Measurements from ENCODE around the gene INPP5D. TPM values are rescaled to one million over a fixed set of nuclear protein-coding genes. Genes with fewer than 3 reads are reported as not detected.
"Not testable (repeated sequence)": the region's sequence is repeated elsewhere in the genome, so short reads cannot be mapped to it uniquely, and the experiment has no call there.

Gene INPP5D
- total and polyA plus RNA-seq, 2 donors, result 26.6 to 42.0 TPM

- no peak overlapping the region for H3K27ac ChIP-seq (ENCODE audit: low read depth in 1 of 2, low read length in 1 of 2)
Observed at GRCh38 chr2:233063976-233064411, 3.9 kb downstream of the INPP5D start.

DNA sequence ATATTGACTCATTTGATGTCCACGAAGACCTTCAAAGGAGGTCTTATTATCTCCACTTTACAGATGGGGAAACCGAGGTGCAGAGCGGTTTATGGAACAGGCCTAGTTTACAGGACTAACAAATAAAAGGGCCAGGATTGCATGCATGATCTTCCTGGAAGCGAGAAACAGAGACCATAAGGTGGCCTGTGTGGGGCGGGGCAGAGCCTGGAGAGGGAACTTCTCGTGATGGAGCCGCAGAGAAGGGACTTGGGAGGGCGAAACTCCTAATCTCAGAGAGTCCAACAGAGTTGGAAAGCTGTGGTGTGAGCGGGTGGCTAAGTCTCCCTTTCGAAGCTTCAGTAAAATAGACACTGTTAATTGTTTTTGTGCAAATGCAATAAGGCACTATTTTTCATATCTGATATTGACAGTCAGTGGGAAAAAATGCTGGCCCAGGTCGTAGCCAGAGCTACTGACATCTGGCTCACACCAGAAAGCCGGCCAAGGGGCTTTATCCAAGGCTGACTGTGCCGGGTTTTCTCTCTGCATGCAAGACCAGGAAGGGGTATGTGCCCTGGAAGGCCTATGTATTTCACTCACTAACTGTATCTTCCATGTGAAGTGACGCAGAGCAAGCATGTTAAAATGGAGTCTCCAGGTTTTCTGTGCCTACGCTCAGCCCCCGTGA lies 4.5 kb downstream of the INPP5D start:
- DNase-seq (ENCODE audit: low read depth in 6 of 9, low spot score in 9 of 9), result no peak
- Histone ChIP-seq H3K36me3 (ENCODE audit: control insufficient read depth in 2 of 2, insufficient read depth in 2 of 2, low read length in 1 of 2) (peaks cover 21 to 38% of the 10 kb centered on the region in 2 donors), H3K27ac (ENCODE audit: low read depth in 1 of 2, low read length in 1 of 2) (no peak overlapping the region), H3K9me3 (ENCODE audit: control insufficient read depth in 2 of 2, insufficient read depth in 1 of 2, low read length in 1 of 2) (no peaks in the 10 kb centered on the region), H3K4me3 (ENCODE audit: low read length in 2 of 2) (no peak overlapping the region), H3K27me3 (ENCODE audit: control insufficient read depth in 2 of 2, insufficient read depth in 1 of 2, low read length in 1 of 2) (no peaks in the 10 kb centered on the region), H3K4me1 (ENCODE audit: control insufficient read depth in 2 of 2, insufficient read depth in 2 of 2, low read length in 2 of 2) (peaks cover 30 to 45% of the 10 kb centered on the region in 2 donors)
- 85% methylated on average over 16 of the region's 16 CpGs for WGBS

More at GRCh38 chr2:233063976-233064411, 3.9 kb downstream of the INPP5D start:
- no peak overlapping the region for H3K4me3 ChIP-seq (ENCODE audit: low read length in 2 of 2)
- peaks cover 21 to 38% of the 10 kb centered on the region in 2 donors for H3K36me3 ChIP-seq (ENCODE audit: control insufficient read depth in 2 of 2, insufficient read depth in 2 of 2, low read length in 1 of 2)
- H3K4me1 ChIP-seq (ENCODE audit: control insufficient read depth in 2 of 2, insufficient read depth in 2 of 2, low read length in 2 of 2), result peaks cover 34 to 52% of the 10 kb centered on the region in 2 donors
- no peak for DNase-seq (ENCODE audit: low read depth in 6 of 9, low spot score in 9 of 9)
- H3K27me3 ChIP-seq (ENCODE audit: control insufficient read depth in 2 of 2, insufficient read depth in 1 of 2, low read length in 1 of 2), result no peaks in the 10 kb centered on the region
- H3K9me3 ChIP-seq (ENCODE audit: control insufficient read depth in 2 of 2, insufficient read depth in 1 of 2, low read length in 1 of 2), result no peaks in the 10 kb centered on the region
- 71% methylated on average over 9 of the region's 9 CpGs for WGBS

DNA sequence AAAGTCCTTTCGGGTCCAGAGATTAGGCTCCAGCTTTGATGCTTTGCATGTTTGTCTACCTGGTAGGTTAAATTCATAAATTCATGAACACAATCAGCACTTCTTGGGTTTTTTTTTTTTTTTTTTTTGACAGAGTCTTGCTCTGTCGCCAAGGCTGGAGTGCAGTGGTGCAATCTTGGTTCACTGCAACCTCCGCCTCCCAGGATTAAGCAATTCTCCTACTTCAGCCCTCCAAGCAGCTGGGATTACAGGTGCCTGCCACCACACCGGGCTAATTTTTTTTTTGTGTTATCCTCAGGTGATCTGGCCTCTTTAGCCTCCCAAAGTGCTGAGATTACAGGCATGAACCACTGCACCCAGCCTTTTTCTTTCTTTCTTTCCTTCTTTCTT lies 5.1 kb downstream of the INPP5D start:
- H3K27ac ChIP-seq (ENCODE audit: low read depth in 1 of 2, low read length in 1 of 2); DNase-seq (ENCODE audit: low read depth in 6 of 9, low spot score in 9 of 9); H3K27me3 ChIP-seq (ENCODE audit: control insufficient read depth in 2 of 2, insufficient read depth in 1 of 2, low read length in 1 of 2); H3K4me3 ChIP-seq (ENCODE audit: low read length in 2 of 2); H3K9me3 ChIP-seq (ENCODE audit: control insufficient read depth in 2 of 2, insufficient read depth in 1 of 2, low read length in 1 of 2): not testable (repeated sequence)
- WGBS, result 94% methylated on average over 4 of the region's 4 CpGs
- H3K36me3 ChIP-seq (ENCODE audit: control insufficient read depth in 2 of 2, insufficient read depth in 2 of 2, low read length in 1 of 2), result peaks cover 21 to 38% of the 10 kb centered on the region in 2 donors
- peaks cover 26 to 42% of the 10 kb centered on the region in 2 donors for H3K4me1 ChIP-seq (ENCODE audit: control insufficient read depth in 2 of 2, insufficient read depth in 2 of 2, low read length in 2 of 2)

GRCh38 chr2:233065954-233066470 lies 5.9 kb downstream of the INPP5D start:
- H3K36me3 ChIP-seq (ENCODE audit: control insufficient read depth in 2 of 2, insufficient read depth in 2 of 2, low read length in 1 of 2), result peaks cover 21 to 38% of the 10 kb centered on the region in 2 donors
- no peak overlapping the region for H3K27ac ChIP-seq (ENCODE audit: low read depth in 1 of 2, low read length in 1 of 2)
- no peak for DNase-seq (ENCODE audit: low read depth in 6 of 9, low spot score in 9 of 9)
- peaks cover 26 to 39% of the 10 kb centered on the region in 2 donors for H3K4me1 ChIP-seq (ENCODE audit: control insufficient read depth in 2 of 2, insufficient read depth in 2 of 2, low read length in 2 of 2)
- no peak overlapping the region for H3K4me3 ChIP-seq (ENCODE audit: low read length in 2 of 2)
- no peaks in the 10 kb centered on the region for H3K27me3 ChIP-seq (ENCODE audit: control insufficient read depth in 2 of 2, insufficient read depth in 1 of 2, low read length in 1 of 2)
- 90% methylated on average over 9 of the region's 9 CpGs for WGBS
- H3K9me3 ChIP-seq (ENCODE audit: control insufficient read depth in 2 of 2, insufficient read depth in 1 of 2, low read length in 1 of 2), result peaks cover 0 to 6% of the 10 kb centered on the region in 2 donors

DNA sequence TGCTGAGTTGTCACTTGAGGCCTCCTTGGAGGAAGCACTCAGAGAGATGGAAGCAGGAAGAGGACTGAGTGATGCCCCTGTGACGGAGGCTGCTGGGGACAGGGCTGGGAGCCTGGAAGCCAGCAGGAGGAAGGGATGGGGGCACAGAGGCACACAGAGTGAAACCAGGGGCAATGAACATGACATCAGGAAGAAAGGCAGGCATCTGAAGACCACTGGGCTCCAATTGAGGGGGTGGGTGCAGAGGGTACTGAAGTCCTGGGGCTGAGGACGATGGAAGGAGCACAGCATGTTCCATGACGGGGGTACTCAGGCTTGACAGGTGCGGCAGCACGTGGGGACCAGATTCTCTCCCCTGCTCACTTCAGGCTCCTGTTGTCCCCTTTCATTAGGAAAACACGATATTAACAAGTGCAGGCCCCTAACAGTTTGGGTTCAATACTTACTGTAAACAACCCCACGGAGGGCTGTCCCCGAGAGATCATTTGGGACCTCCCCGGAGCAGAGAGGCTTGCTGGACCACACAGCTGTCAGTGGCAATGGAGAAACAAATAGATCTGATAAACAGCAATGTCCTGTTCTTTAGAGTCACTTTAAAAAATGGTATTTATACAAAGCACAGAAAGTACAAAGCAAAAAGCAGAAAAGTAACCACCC lies 8.7 kb downstream of the INPP5D start:
- 89% methylated on average over 9 of the region's 9 CpGs for WGBS
- Histone ChIP-seq H3K27me3 (ENCODE audit: control insufficient read depth in 2 of 2, insufficient read depth in 1 of 2, low read length in 1 of 2) (no peaks in the 10 kb centered on the region), H3K27ac (ENCODE audit: low read depth in 1 of 2, low read length in 1 of 2) (peak overlapping the region in 1 of 2 donors; percentile 31), H3K4me1 (ENCODE audit: control insufficient read depth in 2 of 2, insufficient read depth in 2 of 2, low read length in 2 of 2) (peaks cover 6 to 18% of the 10 kb centered on the region in 2 donors), H3K4me3 (ENCODE audit: low read length in 2 of 2) (no peak overlapping the region), H3K9me3 (ENCODE audit: control insufficient read depth in 2 of 2, insufficient read depth in 1 of 2, low read length in 1 of 2) (peaks cover 0 to 8% of the 10 kb centered on the region in 2 donors), H3K36me3 (ENCODE audit: control insufficient read depth in 2 of 2, insufficient read depth in 2 of 2, low read length in 1 of 2) (peaks cover 23 to 40% of the 10 kb centered on the region in 2 donors)
- DNase-seq (ENCODE audit: low read depth in 6 of 9, low spot score in 9 of 9), result no peak

DNA sequence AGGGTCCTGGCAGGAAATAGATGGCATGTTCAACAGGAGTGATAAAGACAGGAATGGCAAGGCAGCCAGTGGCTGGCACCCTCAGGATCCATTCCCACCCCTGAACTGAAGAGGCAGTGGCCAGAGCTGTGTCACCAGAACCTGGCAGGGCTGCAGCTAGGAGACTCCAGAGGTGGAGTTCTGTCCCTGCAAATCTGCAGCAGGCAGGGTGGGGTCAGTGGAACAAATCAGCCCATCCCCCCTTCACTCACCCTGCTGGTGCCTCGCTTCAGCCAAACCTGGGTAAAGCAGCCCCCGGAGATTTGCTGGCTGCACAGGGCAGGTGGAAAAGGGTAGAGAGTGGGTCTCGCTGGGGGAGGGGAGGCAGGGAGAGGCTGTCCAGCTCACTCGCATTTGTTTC lies 12.7 kb downstream of the INPP5D start:
- no peak for DNase-seq (ENCODE audit: low read depth in 6 of 9, low spot score in 9 of 9)
- 82% methylated on average over 4 of the region's 4 CpGs for WGBS
- H3K4me3 ChIP-seq (ENCODE audit: low read length in 2 of 2), result no peak overlapping the region
- H3K27ac ChIP-seq (ENCODE audit: low read depth in 1 of 2, low read length in 1 of 2), result no peak overlapping the region
- H3K9me3 ChIP-seq (ENCODE audit: control insufficient read depth in 2 of 2, insufficient read depth in 1 of 2, low read length in 1 of 2), result peaks cover 0 to 8% of the 10 kb centered on the region in 2 donors
- peaks cover 5 to 12% of the 10 kb centered on the region in 2 donors for H3K36me3 ChIP-seq (ENCODE audit: control insufficient read depth in 2 of 2, insufficient read depth in 2 of 2, low read length in 1 of 2)
- H3K4me1 ChIP-seq (ENCODE audit: control insufficient read depth in 2 of 2, insufficient read depth in 2 of 2, low read length in 2 of 2), result peaks cover 20 to 37% of the 10 kb centered on the region in 2 donors
- H3K27me3 ChIP-seq (ENCODE audit: control insufficient read depth in 2 of 2, insufficient read depth in 1 of 2, low read length in 1 of 2), result no peaks in the 10 kb centered on the region

- Histone ChIP-seq H3K27ac (ENCODE audit: low read depth in 1 of 2, low read length in 1 of 2) (no peak overlapping the region), H3K9me3 (ENCODE audit: control insufficient read depth in 2 of 2, insufficient read depth in 1 of 2, low read length in 1 of 2) (peaks cover 0 to 10% of the 10 kb centered on the region in 2 donors), H3K4me3 (ENCODE audit: low read length in 2 of 2) (no peak overlapping the region), H3K36me3 (ENCODE audit: control insufficient read depth in 2 of 2, insufficient read depth in 2 of 2, low read length in 1 of 2) (peaks cover 5 to 9% of the 10 kb centered on the region in 2 donors), H3K27me3 (ENCODE audit: control insufficient read depth in 2 of 2, insufficient read depth in 1 of 2, low read length in 1 of 2) (no peaks in the 10 kb centered on the region), H3K4me1 (ENCODE audit: control insufficient read depth in 2 of 2, insufficient read depth in 2 of 2, low read length in 2 of 2) (peaks cover 23 to 48% of the 10 kb centered on the region in 2 donors)
- DNase-seq (ENCODE audit: low read depth in 6 of 9, low spot score in 9 of 9), result no peak
- 92% methylated on average over 7 of the region's 7 CpGs for WGBS
Observed at GRCh38 chr2:233074106-233074505, 14.0 kb downstream of the INPP5D start.

GRCh38 chr2:233075141-233075965 lies 15.2 kb downstream of the INPP5D start:
- peaks cover 0 to 10% of the 10 kb centered on the region in 2 donors for H3K9me3 ChIP-seq (ENCODE audit: control insufficient read depth in 2 of 2, insufficient read depth in 1 of 2, low read length in 1 of 2)
- peaks cover 36 to 60% of the 10 kb centered on the region in 2 donors for H3K4me1 ChIP-seq (ENCODE audit: control insufficient read depth in 2 of 2, insufficient read depth in 2 of 2, low read length in 2 of 2)
- DNase-seq (ENCODE audit: low read depth in 6 of 9, low spot score in 9 of 9), result no peak
- 65% methylated on average over 6 of the region's 6 CpGs for WGBS
- no peaks in the 10 kb centered on the region for H3K27me3 ChIP-seq (ENCODE audit: control insufficient read depth in 2 of 2, insufficient read depth in 1 of 2, low read length in 1 of 2)
- peaks cover 5 to 9% of the 10 kb centered on the region in 2 donors for H3K36me3 ChIP-seq (ENCODE audit: control insufficient read depth in 2 of 2, insufficient read depth in 2 of 2, low read length in 1 of 2)
- no peak overlapping the region for H3K4me3 ChIP-seq (ENCODE audit: low read length in 2 of 2)
- H3K27ac ChIP-seq (ENCODE audit: low read depth in 1 of 2, low read length in 1 of 2), result peak overlapping the region; percentile 87 to 90
